HepG2 (cell line): ENCODE measurements around the gene ATG2A. TPM values are rescaled to one million over a fixed set of nuclear protein-coding genes. Genes with fewer than 3 reads are reported as not detected.

Source experiments
- ATAC-seq: fragments of 200-7000 bp; cut with Tn5 transposase; 3 replicates; pipeline ENCODE4 v1.9.1; 2020; ENCODE audit warnings: mild to moderate bottlenecking, moderate library complexity
- BruUV-seq: library from RNA; stranded (reverse); fragments of 400-500 nt; replicated peaks from 2 replicates; lab custom pipeline; 2021; lab: Mats Ljungman, UMichigan
- CTCF ChIA-PET: fragments of 300-600 bp; formaldehyde crosslinking; extraction: SDS; loops from one replicate; lab custom pipeline; 2021; ENCODE audit warnings: low total read pairs, inconsistent platforms, low intra/inter-chr PET ratio; lab: Yijun Ruan, JAX
- POLR2A ChIA-PET: fragments of 350-600 bp; sonication (Branson Sonifier 250); formaldehyde crosslinking; loops from one replicate; lab custom pipeline; 2020; ENCODE audit warnings: antibody characterized with exemption, inconsistent platforms; lab: Yijun Ruan, JAX
- DNase-seq: peaks from one replicate; pipeline ENCODE4 v3.0.0-alpha.2; 2015; ENCODE audit warnings: low spot score
- FAIRE-seq: peaks from 3 replicates; lab custom pipeline; 2011; peaks lifted over from hg19 to GRCh38; lab: Jason Lieb, UNC
- H2AFZ ChIP-seq: one replicate; pipeline ENCODE4 v1.6.1; 2011; ENCODE audit warnings: low read length, inconsistent platforms
- H3K27ac ChIP-seq: fragments of 300-600 bp; 3 replicates; pipeline ENCODE4 v1.8.0; 2011; ENCODE audit warnings: mixed run types, mild to moderate bottlenecking, mixed read lengths, low read length, inconsistent platforms; ENCODE audit not compliant: insufficient read depth; ENCODE audit errors: extremely low read length
- H3K27me3 ChIP-seq, 2 experiments: fragments of 200-600 bp in 1 of 2; 2 replicates in 1 of 2; 3 replicates in 1 of 2; pipeline versions ENCODE4 v1.6.0 to v1.8.0; 2011; ENCODE audit warnings: low read length in 2 of 2, mild to moderate bottlenecking in 2 of 2, moderate library complexity in 2 of 2, inconsistent platforms in 1 of 2; ENCODE audit not compliant: insufficient read depth in 2 of 2, control insufficient read depth in 1 of 2
- H3K36me3 ChIP-seq, 2 experiments: fragments of 200-600 bp in 1 of 2; replicated peaks in 1 of 2; 2 replicates in 1 of 2; 3 replicates in 1 of 2; pipeline versions ENCODE4 v1.5.1 to v1.8.0; 2011; ENCODE audit warnings: low read length in 2 of 2, inconsistent platforms in 1 of 2; ENCODE audit not compliant: insufficient read depth in 2 of 2, control insufficient read depth in 1 of 2
- H3K4me1 ChIP-seq: 2 replicates; pipeline ENCODE4 v1.5.1; 2012; ENCODE audit warnings: low read length, inconsistent platforms; ENCODE audit not compliant: insufficient read depth
- H3K4me2 ChIP-seq: 2 replicates; pipeline ENCODE4 v1.6.0; 2011; ENCODE audit warnings: low read depth, low read length, inconsistent platforms
- H3K4me3 ChIP-seq, 3 experiments: fragments of 200-600 bp in 1 of 3; sonication (generic), shearing (Covaris generic) in 1 of 3; replicated peaks in 1 of 3; 2 replicates each; pipeline ENCODE4 v1.5.1; 2011 to 2016; ENCODE audit warnings: low read length in 3 of 3, inconsistent platforms in 2 of 3, low read depth in 2 of 3, mild to moderate bottlenecking in 2 of 3, control low read depth in 1 of 3, mixed read lengths in 1 of 3; ENCODE audit not compliant: insufficient read depth in 1 of 3
- H3K79me2 ChIP-seq: one replicate; pipeline ENCODE4 v1.6.1; 2011; ENCODE audit warnings: low read length, inconsistent platforms; ENCODE audit not compliant: insufficient read depth
- H3K9ac ChIP-seq: 2 replicates; pipeline ENCODE4 v1.6.0; 2011; ENCODE audit warnings: mild to moderate bottlenecking, low read depth, low read length, inconsistent platforms; ENCODE audit not compliant: insufficient read depth
- H3K9me3 ChIP-seq: 2 replicates; pipeline ENCODE4 v1.5.1; 2012; ENCODE audit warnings: mild to moderate bottlenecking, low read length
- H4K20me1 ChIP-seq: 2 replicates; pipeline ENCODE4 v1.6.0; 2011; ENCODE audit warnings: inconsistent platforms, mild to moderate bottlenecking, low read length, moderate library complexity; ENCODE audit not compliant: insufficient read depth
- AFF4 ChIP-seq: sonication (generic); formaldehyde crosslinking; IDR thresholded peaks from 2 replicates; pipeline ENCODE4 v1.4.0; 2020; ENCODE audit warnings: missing genetic modification reagents
- RXRB ChIP-seq: IDR thresholded peaks from 2 replicates; pipeline ENCODE4 v1.6.1; 2016; ENCODE audit warnings: borderline replicate concordance, missing genetic modification reagents, missing compliant biosample characterization
- SSRP1 ChIP-seq: IDR thresholded peaks from 2 replicates; pipeline ENCODE4 v1.6.1; 2016; ENCODE audit warnings: control low read depth
- ZNF251 ChIP-seq: sonication (generic); formaldehyde crosslinking; IDR thresholded peaks from 2 replicates; pipeline ENCODE4 v1.9.0; 2021; ENCODE audit warnings: mild to moderate bottlenecking, missing genetic modification reagents
- ZNF296 ChIP-seq: sonication (generic); formaldehyde crosslinking; conservative IDR thresholded peaks from 2 replicates; pipeline ENCODE4 v1.5.0; 2020; ENCODE audit warnings: mild to moderate bottlenecking, missing genetic modification reagents
- ZNF432 ChIP-seq: sonication (generic); formaldehyde crosslinking; IDR thresholded peaks from 2 replicates; pipeline ENCODE4 v1.5.0; 2020; ENCODE audit warnings: missing genetic modification reagents, mild to moderate bottlenecking, borderline replicate concordance
- ZNF790 ChIP-seq: sonication (generic); formaldehyde crosslinking; IDR thresholded peaks from 2 replicates; pipeline ENCODE4 v1.8.0; 2022; ENCODE audit warnings: missing genetic modification reagents, mild to moderate bottlenecking, borderline replicate concordance
- ZNF883 ChIP-seq: sonication (generic); formaldehyde crosslinking; IDR thresholded peaks from 2 replicates; pipeline ENCODE4 v1.5.1; 2020; ENCODE audit warnings: mild to moderate bottlenecking, missing genetic modification reagents; ENCODE audit errors: not compliant biosample characterization
- ZZZ3 ChIP-seq: sonication (generic); formaldehyde crosslinking; IDR thresholded peaks from 2 replicates; pipeline ENCODE4 v1.4.0; 2020; ENCODE audit warnings: missing genetic modification reagents, mild to moderate bottlenecking, borderline replicate concordance
- WGBS: methylation state at CpG from one replicate; pipeline ENCODE4 v1.1.6; 2017; ENCODE audit warnings: low lambda C conversion rate; 5-methylcytosine and 5-hydroxymethylcytosine counted together
- in situ Hi-C: cut with HindIII; loops from 2 replicates; pipeline ENCODE4 v1.10.0; 2017; ENCODE audit warnings: low pct_unique_long_range_greater_than_20kb; ENCODE audit not compliant: extremely low pct_ligation_motif_present
- intact Hi-C: fragments of 100-400 bp; cut with micrococcal nuclease; formaldehyde crosslinking; loops from one replicate; pipeline ENCODE4 v1.10.0; 2022; ENCODE audit not compliant: unreplicated experiment
- polyA plus RNA-seq, 8 experiments: library from polyadenylated mRNA; depleted of rRNA in 3 of 8; stranded (reverse) in 7 of 8; unstranded in 1 of 8; fragments of >200 nt; fragmentation: Illumina TruSeq in 4 of 8; extraction: Trizol in 4 of 8; gene quantifications; 2 replicates each; pipeline versions ENCODE4 v1.2.1 to v1.2.3, GENCODE V29; 2011 to 2016; ENCODE audit warnings: low read depth in 4 of 8, missing spikeins in 1 of 8, mixed read lengths in 1 of 8; ENCODE audit not compliant: insufficient read depth in 1 of 8
- total RNA-seq, 5 experiments: library from RNA; depleted of rRNA; stranded (reverse); fragments of >200 nt; fragmentation: Illumina TruSeq; extraction: Trizol; gene quantifications; 2 replicates each; pipeline ENCODE4 v1.2.3, GENCODE V29; 2016; ENCODE audit warnings: low read depth in 1 of 5
- TF ChIP-seq, protein P1 (sequence below): sonication (generic); formaldehyde crosslinking; IDR thresholded peaks from 2 replicates; pipeline ENCODE4 v1.9.0; 2021; ENCODE audit warnings: missing genetic modification reagents, borderline replicate concordance

ATG2A gene
- total and polyA plus RNA-seq, 2 of the 13 experiments (the other 11 are each of a cell fraction or from before 2014, with no cell fraction given) = 6.7 to 8.0 TPM

DNA sequence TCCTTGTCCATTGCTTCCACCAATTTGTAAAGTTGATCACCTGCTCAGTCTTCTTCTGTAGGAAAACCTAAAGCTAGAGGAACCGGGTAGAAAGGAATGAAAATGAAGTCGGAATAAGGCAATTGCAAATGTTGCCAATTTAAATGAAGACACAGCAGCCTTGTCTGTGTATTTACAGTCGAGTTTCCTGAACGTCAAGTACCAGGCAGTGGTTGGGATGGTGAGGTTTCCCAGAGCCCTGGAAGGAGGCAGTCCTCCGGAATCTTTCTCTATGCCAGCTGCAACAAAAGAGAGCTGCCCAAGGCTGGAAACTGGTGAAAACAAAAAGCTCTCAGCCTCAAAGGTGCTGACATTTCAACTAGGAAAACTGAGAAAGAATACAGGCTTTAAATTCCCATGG, 37.2 kb upstream of the ATG2A start:
- BruUV-seq = no TSS peak
- Histone ChIP-seq H2AFZ (no peak overlapping the region), H3K4me3 (no peak overlapping the region), H3K27me3 (peaks cover 0 to 3% of the 10 kb centered on the region in 2 experiments; a peak in 2 of 5 replicates), H3K27ac (no peak overlapping the region), H3K4me1 (no peaks in the 10 kb centered on the region), H4K20me1 (no peaks in the 10 kb centered on the region), H3K4me2 (no peak overlapping the region), H3K9me3 (no peaks in the 10 kb centered on the region), H3K9ac (no peak overlapping the region), H3K79me2 (no peaks in the 10 kb centered on the region), H3K36me3 (no peaks in the 10 kb centered on the region)
- DNase-seq (no peak), ATAC-seq (no peak), FAIRE-seq (no peak)
- ChIA-PET POLR2A (no interaction called here), CTCF (no interaction called here)
- no peak for TF ChIP-seq RXRB (CRISPR knock-in tag)
- 24% methylated on average over 5 of the region's 5 CpGs for WGBS
- in situ Hi-C loops = no loop called here
- intact Hi-C loops = no loop called here

DNA sequence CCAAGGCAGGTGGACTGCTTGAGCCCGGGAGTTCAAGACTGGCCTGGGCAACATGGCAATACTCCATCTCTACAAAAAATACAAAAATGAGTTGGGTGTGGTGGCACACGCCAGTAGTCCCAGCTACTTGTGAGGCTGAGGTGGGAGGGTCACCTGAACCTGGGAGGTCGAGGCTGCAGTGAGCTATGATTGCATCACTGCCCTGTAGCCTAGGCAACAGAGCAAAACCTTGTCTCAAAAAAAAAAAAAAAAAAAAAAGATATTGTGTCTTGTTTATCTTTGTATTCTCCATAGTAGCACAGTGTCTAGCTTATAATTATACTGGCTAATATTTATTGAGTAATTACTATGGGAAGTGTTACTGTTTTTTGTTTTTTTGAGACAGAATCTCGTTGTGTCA, 34.5 kb upstream of the ATG2A start:
- Histone ChIP-seq H3K4me2 (no peak overlapping the region), H3K27me3 (peaks cover 0 to 3% of the 10 kb centered on the region in 2 experiments; a peak in 2 of 5 replicates), H2AFZ (no peak overlapping the region), H3K4me1 (no peaks in the 10 kb centered on the region), H3K36me3 (no peaks in the 10 kb centered on the region), H3K9me3 (no peaks in the 10 kb centered on the region), H3K27ac (no peak overlapping the region), H3K9ac (no peak overlapping the region), H3K4me3 (no peak overlapping the region), H4K20me1 (no peaks in the 10 kb centered on the region), H3K79me2 (no peaks in the 10 kb centered on the region)
- no TSS peak for BruUV-seq
- DNase-seq = no peak
- 25% methylated on average over 4 of the region's 4 CpGs for WGBS
- POLR2A ChIA-PET = interaction anchor here (0.7 kb wide), 1 partner anchor 47 kb away, joined by 4 read pairs; no protein-coding TSS in a partner anchor
- TF ChIP-seq ZZZ3 (CRISPR knock-in tag) (no peak), ZNF432 (no peak), ZNF296 (CRISPR knock-in tag) (no peak), SSRP1 (CRISPR knock-in tag) (no peak), ZNF883 (CRISPR knock-in tag) (no peak), ZNF790 (no peak), AFF4 (CRISPR knock-in tag) (no peak), ZNF251 (no peak)
- TF ChIP-seq, protein P1, sequence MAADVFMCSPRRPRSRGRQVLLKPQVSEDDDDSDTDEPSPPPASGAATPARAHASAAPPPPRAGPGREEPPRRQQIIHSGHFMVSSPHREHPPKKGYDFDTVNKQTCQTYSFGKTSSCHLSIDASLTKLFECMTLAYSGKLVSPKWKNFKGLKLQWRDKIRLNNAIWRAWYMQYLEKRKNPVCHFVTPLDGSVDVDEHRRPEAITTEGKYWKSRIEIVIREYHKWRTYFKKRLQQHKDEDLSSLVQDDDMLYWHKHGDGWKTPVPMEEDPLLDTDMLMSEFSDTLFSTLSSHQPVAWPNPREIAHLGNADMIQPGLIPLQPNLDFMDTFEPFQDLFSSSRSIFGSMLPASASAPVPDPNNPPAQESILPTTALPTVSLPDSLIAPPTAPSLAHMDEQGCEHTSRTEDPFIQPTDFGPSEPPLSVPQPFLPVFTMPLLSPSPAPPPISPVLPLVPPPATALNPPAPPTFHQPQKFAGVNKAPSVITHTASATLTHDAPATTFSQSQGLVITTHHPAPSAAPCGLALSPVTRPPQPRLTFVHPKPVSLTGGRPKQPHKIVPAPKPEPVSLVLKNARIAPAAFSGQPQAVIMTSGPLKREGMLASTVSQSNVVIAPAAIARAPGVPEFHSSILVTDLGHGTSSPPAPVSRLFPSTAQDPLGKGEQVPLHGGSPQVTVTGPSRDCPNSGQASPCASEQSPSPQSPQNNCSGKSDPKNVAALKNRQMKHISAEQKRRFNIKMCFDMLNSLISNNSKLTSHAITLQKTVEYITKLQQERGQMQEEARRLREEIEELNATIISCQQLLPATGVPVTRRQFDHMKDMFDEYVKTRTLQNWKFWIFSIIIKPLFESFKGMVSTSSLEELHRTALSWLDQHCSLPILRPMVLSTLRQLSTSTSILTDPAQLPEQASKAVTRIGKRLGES (CRISPR knock-in tag) = no peak
- FAIRE-seq = no peak
- ATAC-seq = no peak
- CTCF ChIA-PET = no interaction called here
- intact Hi-C loops (no loop called here), in situ Hi-C loops (no loop called here)
